NCI-H146 (cell line): ENCODE data around the gene WSB1.
"Not testable (repeated sequence)": the region's sequence is repeated elsewhere in the genome, so short reads cannot be mapped to it uniquely, and the experiment has no call there.

Experiments used
- DNase-seq: peaks from one replicate; lab custom pipeline; 2025; lab: John Stamatoyannopoulos, UW

WSB1 gene

GRCh38 chr17:27315796-27316465 is 22.0 kb downstream of the WSB1 start:
- DNase-seq = no peak

- no peak for DNase-seq
Observed at GRCh38 chr17:27318228-27318627, 24.3 kb downstream of the WSB1 start.

GRCh38 chr17:27318633-27319032 is 24.7 kb downstream of the WSB1 start:
- DNase-seq = no peak

- no peak for DNase-seq
Observed at GRCh38 chr17:27319541-27320221, 25.8 kb downstream of the WSB1 start.

GRCh38 chr17:27320222-27320560 is 26.3 kb downstream of the WSB1 start:
- no peak for DNase-seq

- DNase-seq = peak; percentile 27
Observed at GRCh38 chr17:27321372-27321771, 27.5 kb downstream of the WSB1 start.

GRCh38 chr17:27322026-27322425 is 28.1 kb downstream of the WSB1 start:
- DNase-seq = no peak

GRCh38 chr17:27322690-27323508 is 29.0 kb downstream of the WSB1 start:
- DNase-seq = no peak

- DNase-seq = no peak
Observed at GRCh38 chr17:27323538-27324215, 29.8 kb downstream of the WSB1 start.

- no peak for DNase-seq
Observed at GRCh38 chr17:27324771-27325339, 30.9 kb downstream of the WSB1 start.

GRCh38 chr17:27326051-27326450 is 32.1 kb downstream of the WSB1 start:
- no peak for DNase-seq

- DNase-seq = no peak
Observed at GRCh38 chr17:27326585-27326984, 32.7 kb downstream of the WSB1 start.

GRCh38 chr17:27327397-27327796 is 33.5 kb downstream of the WSB1 start:
- no peak for DNase-seq

- no peak for DNase-seq
Observed at GRCh38 chr17:27327871-27328270, 34.0 kb downstream of the WSB1 start.

GRCh38 chr17:27328686-27329085 is 34.8 kb downstream of the WSB1 start:
- DNase-seq = not testable (repeated sequence)

- no peak for DNase-seq
Observed at GRCh38 chr17:27329146-27329805, 35.4 kb downstream of the WSB1 start.

- no peak for DNase-seq
Observed at GRCh38 chr17:27332047-27332393, 38.1 kb downstream of the WSB1 start.

- DNase-seq = peak; percentile 97
Observed at GRCh38 chr17:27332485-27333409, 38.8 kb downstream of the WSB1 start.

- peak; percentile 34 for DNase-seq
Observed at GRCh38 chr17:27333410-27333980, 39.6 kb downstream of the WSB1 start.

GRCh38 chr17:27336184-27336583 is 42.3 kb downstream of the WSB1 start:
- DNase-seq = no peak
